GM03348 (cell line): ENCODE data around the gene ANKRD13B.

Source experiments
- DNase-seq: peaks from one replicate; pipeline ENCODE4 v3.0.0; 2012; ENCODE audit warnings: low spot score

Gene ANKRD13B

DNA sequence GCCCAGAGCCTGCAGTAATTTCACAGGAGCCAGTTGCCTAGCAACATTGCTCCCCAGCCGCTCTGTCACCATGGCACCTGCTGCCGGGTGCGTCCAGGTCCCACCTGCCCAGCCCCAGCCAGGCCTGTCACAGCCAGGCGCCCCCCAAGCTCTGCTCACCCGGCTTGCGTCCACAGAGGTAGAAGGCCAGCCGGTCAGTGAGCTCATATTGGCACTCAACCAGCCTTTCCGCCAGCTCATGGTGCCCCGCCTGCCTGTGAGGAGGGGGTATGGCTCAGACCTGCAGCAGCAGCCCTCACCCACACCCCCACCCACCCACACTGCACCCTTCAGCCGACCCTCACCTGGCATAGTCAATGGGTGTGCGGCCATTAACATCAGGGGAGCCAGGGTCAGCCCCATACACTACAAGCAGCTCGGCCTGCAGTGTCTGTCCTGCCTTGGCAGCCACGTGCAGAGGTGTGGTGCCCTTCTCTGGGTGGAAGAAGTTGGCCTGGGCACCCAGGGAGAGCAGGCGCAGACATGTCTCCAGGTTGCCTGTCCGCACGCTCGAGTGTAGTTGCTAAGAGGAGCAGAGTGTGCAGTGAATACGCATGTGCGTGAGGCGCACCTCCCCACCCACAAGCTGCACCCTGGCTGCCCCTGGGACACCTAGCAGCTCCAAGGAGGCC is 11.2 kb upstream of the ANKRD13B start:
- DNase-seq: no peak

DNA sequence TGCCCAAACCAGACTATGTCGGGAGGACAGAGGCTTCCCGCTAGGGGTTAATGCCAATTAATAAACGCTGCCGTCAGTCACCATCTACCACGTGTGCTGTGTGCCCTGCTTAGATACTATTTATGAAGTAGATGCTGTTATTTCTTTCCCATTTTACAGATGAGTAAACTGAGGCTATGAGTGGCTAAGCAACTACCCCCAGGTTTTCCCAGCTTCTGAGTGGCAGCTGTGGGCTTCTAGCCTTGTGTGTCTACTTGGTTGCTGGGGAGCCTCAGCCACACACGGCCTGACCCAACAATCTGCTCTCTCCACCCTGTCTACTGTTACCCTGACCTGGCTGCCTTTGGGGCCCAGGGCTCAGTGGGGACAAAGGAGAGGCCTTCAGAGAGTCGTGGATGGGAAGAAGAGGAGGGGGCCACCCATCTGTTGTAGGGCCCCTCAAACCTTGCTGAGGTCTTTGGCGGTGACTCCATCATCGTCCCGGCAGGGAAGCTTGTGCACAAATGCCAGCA is 10.6 kb upstream of the ANKRD13B start:
- DNase-seq: no peak

DNA sequence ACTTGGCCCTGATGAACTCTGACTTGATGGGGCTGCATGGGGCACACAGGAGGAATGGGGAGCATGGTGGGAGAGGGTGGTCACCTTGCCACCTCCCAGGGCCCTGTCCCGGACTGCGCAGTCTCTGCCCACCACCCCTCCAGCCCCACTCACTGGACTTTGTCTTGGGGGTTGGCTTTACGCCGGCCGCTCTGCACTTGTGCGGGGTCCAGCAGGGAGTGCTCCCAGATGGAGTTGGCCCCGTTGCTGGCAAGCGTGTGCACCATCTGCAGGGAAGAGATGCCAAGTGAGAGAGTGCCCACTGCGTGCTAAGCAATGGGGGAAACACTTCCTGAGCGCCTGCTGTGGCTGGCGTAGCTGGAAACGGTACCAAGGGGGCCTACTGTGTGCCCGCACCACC is 10.2 kb upstream of the ANKRD13B start:
- DNase-seq: no peak

DNA sequence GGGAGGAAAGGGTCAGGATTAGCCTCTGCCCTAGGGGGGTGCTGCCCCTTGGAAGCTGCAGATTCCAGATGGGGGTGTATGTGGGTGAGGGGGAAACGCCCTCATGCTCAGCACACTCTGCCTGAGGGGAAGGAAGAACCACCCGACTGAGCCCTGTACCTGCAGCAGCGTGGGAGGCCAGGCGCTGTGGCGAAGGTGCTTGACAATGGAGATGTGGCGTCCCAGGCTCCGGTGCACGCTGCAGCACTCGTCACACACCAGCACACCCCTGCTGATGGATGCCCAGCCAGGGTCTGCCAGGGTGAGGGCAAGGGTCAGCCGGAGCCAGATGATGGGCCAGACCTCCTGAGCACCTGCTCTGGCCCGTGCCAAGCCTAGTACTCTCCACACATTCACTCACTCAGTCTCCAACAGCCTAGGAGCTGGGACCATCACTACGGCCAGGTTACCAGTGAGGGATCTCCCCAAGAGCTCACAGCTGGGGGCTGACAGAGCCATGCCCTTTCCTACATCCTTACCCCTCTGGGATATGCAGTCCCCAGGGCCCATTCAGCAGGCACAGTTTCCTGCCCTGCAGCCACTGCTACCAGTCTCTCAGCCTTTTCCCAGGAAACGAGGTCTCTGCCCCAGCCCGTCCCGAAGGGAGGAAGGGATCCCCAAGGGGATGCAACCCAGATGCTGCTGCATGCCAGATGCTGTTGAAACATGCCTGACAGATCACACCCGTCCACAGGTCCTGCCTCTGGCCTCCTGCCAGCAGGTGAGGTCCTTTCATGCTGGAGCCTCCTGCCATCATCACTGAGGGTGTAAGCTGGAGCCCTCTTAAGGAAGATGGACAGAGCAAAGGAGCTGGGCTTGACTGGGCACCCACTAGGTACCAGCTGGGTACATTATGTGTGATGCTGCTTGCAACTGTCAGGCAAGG is 9.3 kb upstream of the ANKRD13B start:
- no peak for DNase-seq

DNA sequence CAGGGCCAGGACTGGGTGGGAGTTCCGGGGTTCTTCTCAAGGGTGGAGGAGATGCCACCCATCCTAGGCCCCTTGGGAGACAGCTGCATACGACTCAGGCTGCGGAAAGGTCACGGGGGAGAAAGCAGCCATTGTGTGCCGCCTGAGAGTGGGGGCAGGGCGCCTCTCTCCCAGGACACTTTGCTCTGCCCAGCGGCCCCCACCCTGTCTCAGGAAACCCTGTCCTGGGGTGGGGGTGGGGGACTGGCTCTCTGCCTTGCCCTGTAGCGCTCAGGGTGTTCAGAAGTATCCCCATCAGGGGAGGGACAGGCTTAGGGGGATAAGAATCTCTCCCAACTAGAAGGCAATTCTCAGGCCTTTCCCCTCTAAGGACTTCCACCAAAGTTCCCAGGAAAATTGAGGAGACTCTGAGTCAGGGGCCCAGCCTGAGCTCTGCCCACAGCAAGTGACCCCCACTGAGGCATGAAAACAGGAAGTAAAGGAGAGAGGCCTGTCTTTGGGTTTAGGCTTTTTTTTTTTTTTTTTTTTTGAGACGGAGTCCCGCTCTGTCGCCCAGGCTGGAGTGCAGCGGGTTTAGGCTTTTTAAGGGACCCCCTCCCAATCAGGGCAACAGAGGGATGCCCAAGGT is 8.4 kb upstream of the ANKRD13B start:
- DNase-seq: no peak

DNA sequence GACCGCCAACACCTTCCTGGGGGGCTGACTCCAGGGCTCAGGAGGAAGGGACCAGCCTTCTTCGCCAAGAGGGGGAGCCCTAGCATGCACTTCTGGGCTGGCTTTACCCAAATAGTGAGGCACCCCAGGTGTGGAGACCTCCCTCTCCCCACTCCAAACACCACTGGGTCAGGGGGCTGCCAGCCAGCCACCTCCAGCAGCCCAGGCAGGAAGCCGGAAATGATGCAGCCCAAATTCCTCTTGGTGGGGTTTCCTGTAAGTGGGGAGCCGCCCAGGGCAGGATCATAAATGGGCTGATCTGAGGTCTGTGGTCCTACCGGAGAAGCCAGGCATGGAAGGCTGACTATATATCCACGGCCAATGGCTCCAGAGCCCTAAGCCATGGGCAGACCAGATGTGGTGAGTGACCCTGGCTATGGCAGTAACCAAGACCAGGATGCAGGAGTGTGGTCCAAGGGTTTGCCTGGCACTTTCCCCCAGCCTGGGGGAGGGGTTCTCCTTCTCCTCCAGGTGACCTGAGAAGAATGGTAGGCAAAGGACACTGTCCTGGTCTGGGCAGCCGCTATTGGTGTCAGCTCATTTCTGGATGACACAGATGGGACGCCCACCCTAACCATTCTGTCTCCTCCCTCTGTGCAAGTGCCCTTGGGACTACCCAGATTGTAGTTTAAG is 7.7 kb upstream of the ANKRD13B start:
- no peak for DNase-seq

DNA sequence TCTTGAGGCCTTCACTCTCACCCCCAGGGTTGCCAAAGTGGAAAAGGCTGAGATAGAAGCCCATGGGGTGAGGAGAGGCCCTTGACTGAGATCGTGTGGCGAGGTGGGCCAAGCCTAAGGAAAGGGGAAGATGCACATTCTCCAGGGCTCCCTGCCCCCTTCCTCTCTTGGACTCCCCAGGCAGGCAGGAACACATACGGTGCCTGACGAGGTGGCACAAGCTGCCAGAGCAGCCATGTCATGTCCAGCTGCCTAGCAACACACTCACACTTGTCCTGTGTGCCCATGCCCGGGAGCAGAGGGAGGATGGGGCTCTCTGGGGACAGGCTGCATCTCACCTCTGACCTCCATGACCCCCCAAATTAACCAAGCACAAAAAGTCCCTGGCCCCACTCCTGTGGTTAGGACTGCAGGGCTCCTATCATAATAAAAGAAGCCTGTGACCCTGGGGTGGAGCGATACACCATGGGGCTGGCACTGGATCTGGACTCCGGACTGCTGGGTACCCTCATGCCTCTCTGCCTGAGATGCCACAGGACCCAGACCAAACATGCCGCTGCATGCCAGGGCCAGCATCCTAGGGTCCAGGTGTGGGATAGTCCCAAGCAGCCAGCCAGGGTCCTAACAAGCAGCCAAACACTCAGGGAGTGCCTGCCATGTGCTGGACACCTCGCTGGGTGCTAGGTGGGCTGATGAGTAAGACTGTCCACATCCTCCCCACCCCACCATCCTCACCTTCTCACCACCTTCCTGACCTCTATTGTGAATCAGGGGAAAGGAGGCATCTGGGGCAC is 6.1 kb upstream of the ANKRD13B start:
- DNase-seq: no peak

DNA sequence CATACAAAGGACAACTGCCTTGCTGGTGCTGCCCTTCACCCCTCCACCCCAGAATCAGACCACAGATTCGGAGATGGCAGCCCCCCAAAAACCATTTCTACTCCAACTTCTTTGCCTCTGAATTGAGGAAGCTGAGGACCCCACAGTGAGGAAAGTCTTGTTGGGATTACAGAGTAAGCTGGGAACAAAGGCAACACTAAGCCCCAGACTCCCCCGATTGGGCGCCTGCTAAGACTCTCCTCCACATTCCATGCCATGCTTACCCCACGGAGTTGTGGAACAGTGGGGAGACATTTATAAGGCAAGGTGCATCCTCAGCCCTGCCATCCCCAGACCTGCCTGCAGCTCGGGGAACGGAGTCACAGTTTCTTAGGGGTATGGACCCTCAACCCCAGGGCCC is 5.3 kb upstream of the ANKRD13B start:
- DNase-seq: no peak

DNA sequence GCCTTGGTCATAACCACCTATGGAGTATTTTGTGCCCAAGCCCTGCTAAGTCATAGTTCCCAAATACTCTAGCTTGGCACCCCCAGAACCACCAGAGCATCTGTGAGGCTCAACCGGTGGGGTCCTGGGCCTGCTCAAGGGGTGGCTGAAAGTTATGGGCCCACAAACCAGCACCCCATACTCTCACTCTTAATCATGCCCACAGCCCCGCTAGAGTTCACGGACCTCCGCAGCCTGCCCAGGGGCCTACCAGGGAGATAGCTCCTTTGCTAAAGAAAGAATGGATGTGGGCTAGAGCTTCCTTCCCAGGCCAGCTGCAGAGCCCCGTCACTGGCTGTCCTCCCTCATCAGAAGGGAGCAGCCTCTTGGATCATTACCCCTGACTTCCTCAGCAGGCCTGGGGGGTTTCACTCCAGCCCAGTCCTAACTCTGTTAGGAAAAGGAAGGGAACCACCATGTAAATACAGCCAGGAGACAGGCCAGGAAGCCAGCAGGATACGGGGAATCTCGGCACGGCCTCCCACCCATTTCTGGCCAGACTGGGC is 4.8 kb upstream of the ANKRD13B start:
- no peak for DNase-seq

DNA sequence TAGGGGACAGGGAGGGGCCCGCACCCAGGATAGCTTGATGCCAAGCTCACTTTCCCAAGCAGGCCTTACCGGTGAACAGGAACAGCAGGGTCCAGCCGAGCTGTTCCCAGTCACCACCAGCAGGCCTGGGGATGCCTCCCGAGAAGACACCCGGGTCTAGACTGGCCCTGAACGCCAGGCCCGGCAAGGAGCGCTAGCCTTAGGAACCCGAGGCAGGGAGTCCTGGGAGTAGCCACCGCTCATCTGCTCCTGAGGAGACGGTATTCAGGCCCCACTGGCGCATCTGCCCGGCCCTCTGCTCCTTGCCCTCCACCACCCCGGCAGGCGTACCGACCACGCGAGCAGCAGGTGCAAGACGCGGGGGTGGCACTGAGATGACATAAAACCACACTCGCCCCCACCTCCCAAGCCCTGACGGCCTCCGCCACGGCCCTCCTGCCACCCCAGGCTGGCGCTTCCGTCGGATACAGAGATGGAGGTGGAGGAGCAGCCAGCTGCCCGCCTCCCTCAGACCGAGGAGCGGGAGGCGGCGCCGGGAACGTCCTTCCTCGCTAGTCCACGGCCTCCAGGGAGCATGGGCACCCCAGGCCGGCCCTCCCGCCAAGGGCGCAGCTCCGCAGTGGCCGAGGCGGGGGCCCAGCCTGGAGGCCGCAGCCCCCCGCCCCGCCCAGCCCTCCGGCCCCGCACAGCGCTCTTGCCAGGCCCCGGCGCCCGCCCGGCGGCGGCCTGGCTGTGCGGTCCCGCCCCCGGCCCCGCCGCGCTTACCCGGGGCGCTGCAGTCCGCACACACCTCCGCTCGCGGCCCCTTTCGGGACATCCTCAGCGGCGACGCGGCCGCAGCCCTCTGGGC is 4.1 kb upstream of the ANKRD13B start:
- DNase-seq: peak; percentile 62

DNA sequence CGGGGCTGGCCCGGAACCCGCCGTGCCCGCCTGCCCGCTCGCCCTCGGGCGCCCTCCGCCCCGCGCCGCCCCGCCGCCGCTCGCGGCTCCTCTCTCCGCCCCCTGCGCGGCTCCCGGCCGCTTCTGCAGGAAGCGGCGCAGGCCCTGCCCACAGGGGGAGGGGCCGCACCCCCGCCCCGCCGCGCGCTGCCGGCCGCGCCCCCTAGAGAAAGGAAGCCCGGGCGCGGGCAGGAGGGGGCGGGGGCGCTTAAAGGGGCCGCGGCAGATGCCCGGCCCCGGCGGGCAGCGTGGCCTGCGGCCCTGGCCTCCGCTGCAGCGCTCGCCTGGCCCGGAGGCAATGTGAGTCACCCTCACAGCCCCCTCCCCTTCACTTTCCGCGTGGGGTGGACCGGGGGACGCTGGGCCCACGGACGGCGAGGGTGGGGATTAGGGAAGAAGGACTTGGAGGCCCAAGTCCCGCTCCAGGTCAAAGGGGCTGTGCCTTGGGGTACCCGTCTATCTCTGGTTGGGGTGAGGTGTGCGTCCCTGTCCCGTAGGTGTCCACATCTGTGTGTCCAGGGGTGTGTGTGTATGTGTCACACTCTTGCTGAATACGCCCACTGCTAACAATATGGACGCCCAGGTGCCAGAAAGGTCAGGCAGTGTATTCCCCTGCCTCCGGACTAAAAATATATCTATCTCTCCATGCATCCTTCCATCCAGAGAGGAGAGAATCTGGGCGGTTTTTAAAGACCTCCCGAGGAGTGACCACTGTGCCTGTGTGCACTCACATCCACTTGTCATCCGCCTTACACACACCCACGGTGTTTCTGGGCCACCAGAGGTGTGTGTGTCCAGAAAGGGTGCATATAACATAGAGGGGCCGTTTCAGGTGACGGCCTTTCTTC is 3.2 kb upstream of the ANKRD13B start, which contains the start of gene GIT1:
Gene GIT1 (minus strand): TSS at position 125 of the 887 bp plus-strand sequence. CDS start 270 bp downstream, outside the sequence.
- DNase-seq: peak; percentile 98

DNA sequence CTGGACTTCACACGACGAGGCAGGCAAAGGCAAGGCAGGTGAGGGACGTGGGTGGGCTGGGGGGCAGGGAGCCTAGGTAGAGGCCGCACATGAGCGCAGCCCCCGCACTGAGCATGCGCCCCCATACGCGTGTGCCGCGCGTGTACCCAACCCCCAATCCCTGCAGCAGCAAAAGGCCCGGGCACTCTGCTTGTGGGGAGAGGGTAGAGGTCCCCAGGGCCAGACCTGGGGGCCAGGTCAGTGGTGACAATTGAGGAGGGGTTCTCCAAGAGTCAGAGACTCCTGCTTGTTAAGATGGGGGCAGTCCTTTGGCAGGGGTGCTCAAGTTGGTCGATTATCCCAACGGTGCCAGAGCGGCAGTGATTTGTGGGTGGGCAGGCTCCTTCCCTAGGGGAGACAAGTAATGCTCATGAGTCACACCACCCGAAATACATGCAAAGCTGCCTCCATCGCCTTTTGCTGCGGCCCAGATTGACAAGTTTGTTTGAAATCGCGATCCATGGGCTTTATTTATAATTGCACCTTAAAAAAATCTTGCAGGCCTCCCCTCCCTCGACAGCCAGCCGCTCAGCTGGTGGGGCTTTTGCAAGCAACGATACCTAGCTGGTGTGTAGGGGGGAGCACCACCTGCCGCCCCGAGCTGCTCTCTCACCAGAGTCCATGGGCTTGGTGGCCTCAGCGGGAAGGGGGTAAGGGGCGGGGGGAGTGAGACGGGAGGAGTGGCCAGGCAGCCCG is 2.4 kb upstream of the ANKRD13B start:
- peak; percentile 67 for DNase-seq

DNA sequence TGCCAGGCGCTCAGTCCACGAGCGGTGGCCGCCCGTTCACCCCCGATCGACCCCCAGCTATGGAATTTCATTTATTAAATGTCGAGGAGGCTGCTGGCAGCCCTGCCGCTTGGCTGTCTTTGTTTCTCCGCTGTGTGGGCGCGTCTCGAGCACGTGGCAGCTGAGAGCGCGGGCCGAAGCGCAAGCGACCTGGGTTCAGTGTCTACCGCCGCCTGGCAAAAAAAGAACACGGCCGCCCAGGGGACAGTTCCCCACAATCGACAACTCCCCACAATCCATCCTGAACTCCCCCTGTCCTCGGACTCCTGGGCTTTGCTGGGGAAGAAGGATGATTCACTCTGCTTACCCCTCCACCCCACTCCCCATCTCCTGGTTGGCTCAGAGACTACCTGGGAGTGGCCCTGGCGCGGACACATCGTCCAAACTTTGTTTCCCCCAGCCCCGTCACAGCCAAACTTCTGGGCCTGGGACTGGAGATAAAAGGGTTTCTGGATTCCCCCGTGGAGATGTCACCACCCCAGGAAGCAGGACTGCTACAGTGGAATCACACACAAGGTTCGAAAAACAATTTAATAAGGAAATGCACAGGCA is 1.7 kb upstream of the ANKRD13B start:
- peak; percentile 55 for DNase-seq

DNA sequence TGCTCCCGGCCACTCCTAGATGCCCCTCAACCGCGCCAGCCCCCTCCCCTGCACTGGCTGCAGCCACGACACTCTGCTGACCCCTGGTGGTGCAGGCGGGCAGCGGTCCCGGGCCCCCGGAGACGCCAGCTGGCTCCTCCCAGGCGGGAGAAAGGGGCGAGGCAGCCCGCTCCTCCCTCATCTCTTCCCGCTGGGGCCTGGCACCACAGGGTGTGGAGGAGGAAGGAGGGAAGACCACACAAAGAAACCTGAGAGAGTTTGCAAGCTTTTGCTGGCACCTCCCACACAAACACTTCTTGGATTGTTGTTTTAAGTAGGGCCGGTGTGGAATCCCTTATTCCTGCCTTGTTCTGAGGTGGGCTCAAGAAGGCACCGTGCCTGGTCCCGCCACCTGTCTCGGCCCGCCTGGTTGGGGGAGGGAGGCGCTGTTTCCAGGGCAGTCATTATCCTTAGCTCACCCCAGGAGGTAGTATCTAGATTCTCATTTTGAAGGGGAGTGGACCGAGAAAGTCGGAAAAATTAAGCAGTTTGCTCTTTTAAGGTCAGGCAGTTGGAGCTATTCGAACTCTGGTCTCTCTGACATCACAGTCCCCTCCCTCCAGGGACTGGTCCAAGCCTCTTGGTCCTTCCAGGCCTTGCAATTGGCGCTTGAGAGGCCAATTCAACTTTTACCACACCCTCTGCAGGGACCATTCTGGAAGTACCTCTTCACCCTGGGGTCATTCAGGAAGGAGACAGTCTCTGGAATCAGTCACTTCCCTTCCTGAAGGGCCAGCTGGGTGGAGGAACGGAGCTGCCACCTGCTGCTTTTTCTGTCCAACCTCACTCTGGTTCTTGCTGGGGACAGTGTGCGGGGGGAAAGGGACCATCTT is 959 bp upstream of the ANKRD13B start:
- DNase-seq: peak; percentile 95

DNA sequence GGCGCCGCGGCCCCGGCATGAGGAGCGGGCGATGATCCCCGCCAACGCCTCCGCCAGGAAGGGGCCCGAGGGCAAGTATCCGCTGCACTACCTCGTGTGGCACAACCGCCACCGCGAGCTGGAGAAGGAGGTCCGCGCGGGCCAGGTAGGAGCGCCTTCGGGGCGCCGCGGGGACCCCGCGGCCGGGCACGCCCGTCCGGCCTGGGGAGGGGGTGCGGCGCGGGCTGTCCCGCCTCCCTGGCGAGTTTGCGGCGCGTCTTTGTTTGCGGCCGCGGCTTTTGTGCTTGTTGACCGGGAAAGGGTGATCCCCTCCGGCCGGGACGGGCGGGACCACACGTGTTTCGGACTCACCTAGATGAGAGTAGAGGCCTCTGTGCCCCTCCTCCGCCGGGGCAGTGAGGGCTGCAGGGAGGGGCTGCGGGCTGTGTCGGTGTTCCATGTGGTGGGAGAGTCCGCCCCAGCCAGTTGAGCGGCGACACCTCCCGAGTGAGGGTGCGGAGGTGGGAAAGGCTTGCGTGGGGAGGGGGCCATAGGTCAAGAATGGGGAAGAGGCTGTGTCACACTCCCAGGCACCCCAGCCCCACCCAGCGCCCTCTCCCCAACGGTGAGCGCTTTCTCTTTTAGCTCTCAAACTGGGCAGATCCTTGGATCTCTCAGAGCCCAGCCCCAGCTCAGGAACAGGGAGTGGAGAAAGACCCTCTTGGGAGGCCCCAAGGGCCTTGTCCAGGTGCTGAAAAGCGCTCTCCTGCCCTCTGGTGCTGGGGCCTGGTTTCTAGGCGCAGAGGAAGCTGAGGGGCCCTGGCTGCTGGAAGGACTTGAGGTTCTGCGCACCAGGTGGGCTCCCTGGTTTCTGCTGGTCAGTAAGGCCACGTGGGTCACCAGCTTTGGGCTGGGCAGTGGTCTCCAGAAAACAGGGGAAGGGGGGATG is 923 bp downstream of the ANKRD13B start:
- no peak for DNase-seq
